Measurements from ENCODE around the gene SGSM2. TPM values are rescaled to one million over a fixed set of nuclear protein-coding genes. Genes with fewer than 3 reads are reported as not detected.

The SGSM2 gene
- total RNA-seq, 1 experiment from 2014 or later = 49.0 TPM

DNA sequence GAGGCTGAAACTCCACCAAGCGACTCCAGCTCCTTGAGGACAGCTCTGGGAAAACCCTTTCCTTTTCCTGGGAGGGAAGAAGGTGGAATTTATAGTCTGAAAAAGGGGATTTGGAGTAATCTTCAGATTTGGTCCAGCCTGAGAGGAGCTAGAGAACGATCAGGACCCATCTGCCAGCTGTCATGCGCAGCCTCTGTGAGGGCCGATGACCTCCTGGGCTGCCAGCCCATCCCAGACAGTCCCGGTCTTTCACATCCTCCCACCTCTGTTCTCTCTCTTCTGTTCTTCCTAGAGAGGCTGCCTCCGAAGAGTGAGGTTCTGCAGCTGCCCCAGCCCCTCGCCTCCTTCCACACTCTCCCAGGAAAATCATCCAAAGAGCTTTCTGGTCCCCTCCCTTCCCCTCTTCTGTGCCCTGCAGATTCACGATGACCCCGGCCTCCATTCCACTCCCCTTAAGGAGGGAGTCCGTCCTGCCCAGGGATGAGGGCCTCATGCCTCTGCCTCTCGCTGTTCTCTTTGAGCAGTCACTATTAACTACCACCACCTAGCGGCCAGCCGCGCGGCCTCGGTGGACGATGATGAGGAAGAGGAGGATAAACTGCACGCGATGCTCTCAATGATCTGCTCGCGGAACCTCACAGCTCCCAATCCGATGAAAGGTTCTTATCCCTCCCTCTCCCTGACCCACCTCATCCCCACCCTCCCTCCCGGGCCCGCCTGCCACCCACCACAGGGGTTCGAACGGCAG is 29.6 kb downstream of the SGSM2 start:
- in situ Hi-C loops (cut with HindIII; ENCODE audit: low pct_unique_long_range_greater_than_20kb, low sequenced_read_pairs) = no loop called here
- CTCF ChIA-PET = no interaction called here
- H3K27me3 ChIP-seq (ENCODE audit: control insufficient read depth, insufficient read depth, low read length) = no peaks in the 10 kb centered on the region
- ATAC-seq (no peak; the same call in 1 of the 2 replicates), DNase-seq (ENCODE audit: low read depth, low spot score) (no peak)
- H3K9me3 ChIP-seq (ENCODE audit: control insufficient read depth, insufficient read depth, low read depth, low read length) = no peaks in the 10 kb centered on the region
- BruUV-seq (replicated peaks) = no TSS peak
- POLR2A ChIA-PET = no interaction called here
- H3K36me3 ChIP-seq (ENCODE audit: control insufficient read depth, insufficient read depth, low read length) = no peaks in the 10 kb centered on the region
- H3K4me1 ChIP-seq (ENCODE audit: control insufficient read depth, insufficient read depth, low read length) = no peaks in the 10 kb centered on the region
- H3K27ac ChIP-seq (ENCODE audit: low read length) = no peak overlapping the region
- intact Hi-C loops (cut with micrococcal nuclease; ENCODE audit: unreplicated experiment) = no loop called here
- TF ChIP-seq SIN3A (IDR thresholded peaks at IDR 0.05; ENCODE audit: borderline replicate concordance, insufficient read depth, low read depth, low read length) (no peak), POLR2AphosphoS5 (IDR thresholded peaks at IDR 0.05; ENCODE audit: low read depth, low read length) (no peak), TCF7L2 (IDR thresholded peaks at IDR 0.05; ENCODE audit: low read depth, low read length) (no peak)
- TF ChIP-seq, protein P1, sequence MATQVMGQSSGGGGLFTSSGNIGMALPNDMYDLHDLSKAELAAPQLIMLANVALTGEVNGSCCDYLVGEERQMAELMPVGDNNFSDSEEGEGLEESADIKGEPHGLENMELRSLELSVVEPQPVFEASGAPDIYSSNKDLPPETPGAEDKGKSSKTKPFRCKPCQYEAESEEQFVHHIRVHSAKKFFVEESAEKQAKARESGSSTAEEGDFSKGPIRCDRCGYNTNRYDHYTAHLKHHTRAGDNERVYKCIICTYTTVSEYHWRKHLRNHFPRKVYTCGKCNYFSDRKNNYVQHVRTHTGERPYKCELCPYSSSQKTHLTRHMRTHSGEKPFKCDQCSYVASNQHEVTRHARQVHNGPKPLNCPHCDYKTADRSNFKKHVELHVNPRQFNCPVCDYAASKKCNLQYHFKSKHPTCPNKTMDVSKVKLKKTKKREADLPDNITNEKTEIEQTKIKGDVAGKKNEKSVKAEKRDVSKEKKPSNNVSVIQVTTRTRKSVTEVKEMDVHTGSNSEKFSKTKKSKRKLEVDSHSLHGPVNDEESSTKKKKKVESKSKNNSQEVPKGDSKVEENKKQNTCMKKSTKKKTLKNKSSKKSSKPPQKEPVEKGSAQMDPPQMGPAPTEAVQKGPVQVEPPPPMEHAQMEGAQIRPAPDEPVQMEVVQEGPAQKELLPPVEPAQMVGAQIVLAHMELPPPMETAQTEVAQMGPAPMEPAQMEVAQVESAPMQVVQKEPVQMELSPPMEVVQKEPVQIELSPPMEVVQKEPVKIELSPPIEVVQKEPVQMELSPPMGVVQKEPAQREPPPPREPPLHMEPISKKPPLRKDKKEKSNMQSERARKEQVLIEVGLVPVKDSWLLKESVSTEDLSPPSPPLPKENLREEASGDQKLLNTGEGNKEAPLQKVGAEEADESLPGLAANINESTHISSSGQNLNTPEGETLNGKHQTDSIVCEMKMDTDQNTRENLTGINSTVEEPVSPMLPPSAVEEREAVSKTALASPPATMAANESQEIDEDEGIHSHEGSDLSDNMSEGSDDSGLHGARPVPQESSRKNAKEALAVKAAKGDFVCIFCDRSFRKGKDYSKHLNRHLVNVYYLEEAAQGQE (IDR thresholded peaks at IDR 0.05; ENCODE audit: insufficient read depth in 1 of 2, low read depth in 2 of 2, low read length in 1 of 2) = no peak
- TF ChIP-seq, protein P2, sequence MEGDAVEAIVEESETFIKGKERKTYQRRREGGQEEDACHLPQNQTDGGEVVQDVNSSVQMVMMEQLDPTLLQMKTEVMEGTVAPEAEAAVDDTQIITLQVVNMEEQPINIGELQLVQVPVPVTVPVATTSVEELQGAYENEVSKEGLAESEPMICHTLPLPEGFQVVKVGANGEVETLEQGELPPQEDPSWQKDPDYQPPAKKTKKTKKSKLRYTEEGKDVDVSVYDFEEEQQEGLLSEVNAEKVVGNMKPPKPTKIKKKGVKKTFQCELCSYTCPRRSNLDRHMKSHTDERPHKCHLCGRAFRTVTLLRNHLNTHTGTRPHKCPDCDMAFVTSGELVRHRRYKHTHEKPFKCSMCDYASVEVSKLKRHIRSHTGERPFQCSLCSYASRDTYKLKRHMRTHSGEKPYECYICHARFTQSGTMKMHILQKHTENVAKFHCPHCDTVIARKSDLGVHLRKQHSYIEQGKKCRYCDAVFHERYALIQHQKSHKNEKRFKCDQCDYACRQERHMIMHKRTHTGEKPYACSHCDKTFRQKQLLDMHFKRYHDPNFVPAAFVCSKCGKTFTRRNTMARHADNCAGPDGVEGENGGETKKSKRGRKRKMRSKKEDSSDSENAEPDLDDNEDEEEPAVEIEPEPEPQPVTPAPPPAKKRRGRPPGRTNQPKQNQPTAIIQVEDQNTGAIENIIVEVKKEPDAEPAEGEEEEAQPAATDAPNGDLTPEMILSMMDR (IDR thresholded peaks at IDR 0.05) = no peak; the same call in 1 of the 2 replicates
- H3K4me3 ChIP-seq (ENCODE audit: low read depth in 2 of 2, low read length in 2 of 2) = no peak overlapping the region

DNA sequence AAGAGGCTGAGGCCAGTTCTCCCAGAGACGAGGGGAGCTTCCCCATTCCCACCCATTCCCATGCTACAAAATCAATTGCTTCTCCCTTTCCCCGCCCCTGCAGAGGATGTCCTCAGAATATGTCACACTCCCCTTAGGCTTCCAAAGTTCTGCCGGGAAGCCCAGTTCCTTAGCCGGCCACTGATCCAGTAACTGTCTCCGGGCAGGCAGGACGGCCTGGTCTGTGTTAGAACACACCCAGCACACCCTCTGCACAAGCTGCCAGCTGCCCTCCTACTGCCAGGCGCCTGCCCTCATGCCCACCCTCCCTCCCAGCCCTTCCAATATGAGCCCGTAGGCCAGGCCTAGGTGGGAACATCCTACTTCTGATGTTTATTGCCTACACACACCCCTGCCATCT is 31.1 kb downstream of the SGSM2 start:
- no peak for DNase-seq (ENCODE audit: low read depth, low spot score)
- no peak overlapping the region for H3K27ac ChIP-seq (ENCODE audit: low read length)
- no TSS peak for BruUV-seq (replicated peaks)

More for the DNA sequence above, 31.1 kb downstream of the SGSM2 start:
- Histone ChIP-seq H3K4me3 (ENCODE audit: low read depth in 2 of 2, low read length in 2 of 2) (no peak overlapping the region), H3K27me3 (ENCODE audit: control insufficient read depth, insufficient read depth, low read length) (no peaks in the 10 kb centered on the region), H3K36me3 (ENCODE audit: control insufficient read depth, insufficient read depth, low read length) (no peaks in the 10 kb centered on the region), H3K9me3 (ENCODE audit: control insufficient read depth, insufficient read depth, low read depth, low read length) (no peaks in the 10 kb centered on the region), H3K4me1 (ENCODE audit: control insufficient read depth, insufficient read depth, low read length) (no peaks in the 10 kb centered on the region)
- intact Hi-C loops (cut with micrococcal nuclease; ENCODE audit: unreplicated experiment) = no loop called here
- CTCF ChIA-PET = no interaction called here
- POLR2A ChIA-PET = no interaction called here
- TF ChIP-seq POLR2AphosphoS5 (IDR thresholded peaks at IDR 0.05; ENCODE audit: low read depth, low read length) (no peak), TCF7L2 (IDR thresholded peaks at IDR 0.05; ENCODE audit: low read depth, low read length) (no peak)
- TF ChIP-seq, protein P1 (IDR thresholded peaks at IDR 0.05; ENCODE audit: insufficient read depth in 1 of 2, low read depth in 2 of 2, low read length in 1 of 2) = no peak
- in situ Hi-C loops (cut with HindIII; ENCODE audit: low pct_unique_long_range_greater_than_20kb, low sequenced_read_pairs) = no loop called here
- no peak for ATAC-seq
